Measurements from ENCODE around the gene SLC4A7. TPM values are rescaled to one million over a fixed set of nuclear protein-coding genes. Genes with fewer than 3 reads are reported as not detected.

The SLC4A7 gene
- total RNA-seq, 1 donor from 2014 or later = 74.0 TPM

- DNase-seq (ENCODE audit: low read depth) = no peak
- H3K4me3 ChIP-seq (ENCODE audit: low read depth, low read length) = no peak overlapping the region
- TF ChIP-seq, protein P1, sequence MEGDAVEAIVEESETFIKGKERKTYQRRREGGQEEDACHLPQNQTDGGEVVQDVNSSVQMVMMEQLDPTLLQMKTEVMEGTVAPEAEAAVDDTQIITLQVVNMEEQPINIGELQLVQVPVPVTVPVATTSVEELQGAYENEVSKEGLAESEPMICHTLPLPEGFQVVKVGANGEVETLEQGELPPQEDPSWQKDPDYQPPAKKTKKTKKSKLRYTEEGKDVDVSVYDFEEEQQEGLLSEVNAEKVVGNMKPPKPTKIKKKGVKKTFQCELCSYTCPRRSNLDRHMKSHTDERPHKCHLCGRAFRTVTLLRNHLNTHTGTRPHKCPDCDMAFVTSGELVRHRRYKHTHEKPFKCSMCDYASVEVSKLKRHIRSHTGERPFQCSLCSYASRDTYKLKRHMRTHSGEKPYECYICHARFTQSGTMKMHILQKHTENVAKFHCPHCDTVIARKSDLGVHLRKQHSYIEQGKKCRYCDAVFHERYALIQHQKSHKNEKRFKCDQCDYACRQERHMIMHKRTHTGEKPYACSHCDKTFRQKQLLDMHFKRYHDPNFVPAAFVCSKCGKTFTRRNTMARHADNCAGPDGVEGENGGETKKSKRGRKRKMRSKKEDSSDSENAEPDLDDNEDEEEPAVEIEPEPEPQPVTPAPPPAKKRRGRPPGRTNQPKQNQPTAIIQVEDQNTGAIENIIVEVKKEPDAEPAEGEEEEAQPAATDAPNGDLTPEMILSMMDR (conservative IDR thresholded peaks at IDR 0.05; ENCODE audit: low read depth, low read length) = no peak
Observed at GRCh38 chr3:27504749-27505148, 20.6 kb upstream of the SLC4A7 start.

- TF ChIP-seq, protein P1 (conservative IDR thresholded peaks at IDR 0.05; ENCODE audit: low read depth, low read length) = no peak
- no peak overlapping the region for H3K4me3 ChIP-seq (ENCODE audit: low read depth, low read length)
- DNase-seq (ENCODE audit: low read depth) = no peak
Observed at GRCh38 chr3:27503526-27503925, 19.3 kb upstream of the SLC4A7 start.

- TF ChIP-seq, protein P1 (conservative IDR thresholded peaks at IDR 0.05; ENCODE audit: low read depth, low read length) = no peak
- DNase-seq (ENCODE audit: low read depth) = no peak
- H3K4me3 ChIP-seq (ENCODE audit: low read depth, low read length) = no peak overlapping the region
Observed at GRCh38 chr3:27501759-27502158, 17.6 kb upstream of the SLC4A7 start.

DNA sequence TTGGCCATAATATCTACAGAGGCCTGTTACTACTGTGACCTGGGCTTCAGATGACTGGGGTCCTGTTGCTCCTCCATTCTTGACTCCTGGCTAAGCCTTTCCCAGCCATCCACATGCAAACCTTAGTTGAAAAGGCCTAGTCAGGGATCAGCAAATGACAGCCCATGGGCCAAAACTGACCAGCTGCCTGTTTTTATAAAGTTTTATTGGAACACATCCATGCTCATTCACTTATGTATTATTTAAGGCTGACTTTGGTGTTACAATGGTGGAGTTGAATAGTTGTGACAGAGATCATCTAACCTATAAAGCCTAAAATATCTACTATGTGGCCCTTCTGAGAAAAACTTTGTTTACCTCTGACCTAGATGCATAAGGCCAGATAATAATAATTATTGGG lies 16.8 kb upstream of the SLC4A7 start:
- TF ChIP-seq, protein P1 (conservative IDR thresholded peaks at IDR 0.05; ENCODE audit: low read depth, low read length) = no peak
- H3K4me3 ChIP-seq (ENCODE audit: low read depth, low read length) = no peak overlapping the region
- DNase-seq (ENCODE audit: low read depth) = no peak

GRCh38 chr3:27500035-27500434 lies 15.9 kb upstream of the SLC4A7 start:
- TF ChIP-seq, protein P1 (conservative IDR thresholded peaks at IDR 0.05; ENCODE audit: low read depth, low read length) = no peak
- DNase-seq (ENCODE audit: low read depth) = no peak
- H3K4me3 ChIP-seq (ENCODE audit: low read depth, low read length) = no peak overlapping the region

DNA sequence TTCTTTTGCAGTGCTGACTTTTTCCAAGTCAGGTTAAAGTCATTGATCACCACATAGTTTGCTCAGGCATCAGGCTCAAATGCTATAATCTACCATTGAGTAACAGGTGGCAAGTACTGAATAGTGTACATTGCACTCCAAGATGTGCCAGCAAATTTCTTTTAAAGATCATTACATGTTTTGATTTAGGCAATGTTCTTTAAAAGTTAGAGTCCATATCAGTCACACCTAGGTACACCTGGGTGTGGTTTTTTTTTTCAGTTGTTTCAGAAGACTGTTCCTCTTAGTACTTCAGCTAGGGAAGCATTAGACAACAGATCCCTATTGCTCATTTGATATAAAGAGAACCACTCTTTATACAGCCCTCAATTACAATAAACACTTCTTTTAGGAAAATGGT lies 10.6 kb upstream of the SLC4A7 start:
- no peak for DNase-seq (ENCODE audit: low read depth)
- TF ChIP-seq, protein P1 (conservative IDR thresholded peaks at IDR 0.05; ENCODE audit: low read depth, low read length) = no peak
- H3K4me3 ChIP-seq (ENCODE audit: low read depth, low read length) = no peak overlapping the region

DNA sequence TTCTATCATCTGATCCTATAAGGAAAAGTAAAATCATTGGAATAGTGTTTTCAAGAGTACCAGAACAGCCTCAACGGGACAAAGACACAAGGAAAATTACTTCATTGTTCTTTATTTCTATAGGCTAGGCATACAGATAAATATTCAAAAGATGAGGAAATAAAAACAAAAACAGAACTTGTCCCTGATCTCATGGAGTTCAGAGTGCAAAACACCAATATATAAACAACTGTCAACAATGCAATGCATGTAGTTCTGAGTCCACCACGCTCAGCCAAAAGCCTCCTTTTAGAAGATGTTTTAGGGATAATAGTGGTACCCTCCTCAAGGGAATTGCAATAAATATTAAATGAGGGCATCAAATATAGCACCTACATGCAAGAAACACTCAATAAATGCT lies 4.6 kb upstream of the SLC4A7 start:
- TF ChIP-seq, protein P1 (conservative IDR thresholded peaks at IDR 0.05; ENCODE audit: low read depth, low read length) = no peak
- no peak for DNase-seq (ENCODE audit: low read depth)
- H3K4me3 ChIP-seq (ENCODE audit: low read depth, low read length) = no peak overlapping the region
